OCI-M1 (cell line): Measurements from ENCODE around the gene BPTF.
"Not testable (repeated sequence)": the region's sequence is repeated elsewhere in the genome, so short reads cannot be mapped to it uniquely, and the experiment has no call there.

Experiments
- DNase-seq: peaks from one replicate; lab custom pipeline; 2025; lab: John Stamatoyannopoulos, UW

Gene BPTF

DNA sequence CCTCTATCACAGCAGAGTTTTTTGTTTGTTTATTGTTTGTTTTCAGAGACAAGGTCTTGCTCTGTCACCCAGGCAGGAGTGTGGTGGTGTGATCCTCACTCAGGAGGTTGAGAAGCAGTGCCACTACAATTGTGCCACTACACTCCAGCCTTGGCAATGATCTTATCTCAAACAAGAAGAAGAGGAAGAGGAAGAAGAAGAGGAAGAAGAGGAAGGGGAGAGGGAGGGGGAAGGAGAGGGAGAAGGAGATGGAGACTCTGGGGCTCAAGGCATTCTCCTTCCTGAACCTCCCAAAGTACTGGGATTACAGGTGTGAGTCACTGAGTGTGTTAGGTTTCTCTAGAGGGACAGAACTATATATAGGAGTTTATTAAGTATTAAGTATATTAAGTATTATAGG is 188.1 kb downstream of the BPTF start:
- DNase-seq: no peak

DNA sequence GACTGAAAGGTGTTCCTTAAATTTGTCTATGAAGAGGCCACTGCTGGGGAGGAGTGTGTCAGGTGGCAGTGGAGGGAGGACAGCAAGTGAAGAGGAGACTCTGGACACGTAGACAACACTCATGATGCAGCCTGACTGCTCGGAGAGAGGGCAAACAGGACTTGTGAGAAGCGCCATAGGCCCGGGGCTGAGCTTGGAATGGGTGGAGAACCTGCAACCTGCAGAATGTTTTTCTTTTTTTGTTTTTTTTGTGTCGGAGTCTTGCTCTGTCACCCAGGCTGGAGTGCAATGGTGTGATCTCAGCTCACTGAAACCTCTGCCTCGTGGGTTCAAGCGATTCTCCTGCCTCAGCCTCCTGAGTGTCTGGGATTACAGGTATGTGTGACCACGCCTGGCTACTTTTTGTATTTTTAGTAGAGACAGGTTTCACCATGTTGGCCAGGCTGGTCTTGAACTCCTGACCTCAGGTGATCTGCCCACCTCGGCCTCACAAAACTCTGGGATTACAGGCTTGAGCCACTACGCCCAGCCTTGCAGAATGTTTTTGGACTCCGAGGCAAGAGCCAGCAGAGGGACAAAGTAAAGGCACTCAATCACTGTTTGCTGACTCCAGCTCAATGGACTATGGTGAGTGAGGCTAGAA is 189.9 kb downstream of the BPTF start:
- DNase-seq: no peak

DNA sequence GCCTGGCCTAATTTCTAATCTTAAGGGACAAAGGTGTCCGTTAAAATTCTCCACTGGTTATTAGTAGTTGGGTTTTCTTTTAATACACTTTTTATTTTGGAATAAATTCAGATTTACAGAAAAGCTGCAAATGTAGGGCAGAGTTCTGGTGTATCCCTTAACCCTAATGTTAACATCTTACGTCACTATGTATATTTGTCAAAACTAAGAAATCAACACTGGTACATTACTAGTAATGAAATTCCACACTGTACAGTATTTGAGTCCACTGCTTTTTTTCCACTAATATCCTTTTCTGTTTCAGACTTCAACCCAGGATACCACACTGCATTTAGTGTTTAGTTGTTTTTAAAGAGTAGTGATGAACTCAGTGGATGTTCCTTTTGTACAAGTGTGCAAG is 191.5 kb downstream of the BPTF start:
- DNase-seq: no peak

DNA sequence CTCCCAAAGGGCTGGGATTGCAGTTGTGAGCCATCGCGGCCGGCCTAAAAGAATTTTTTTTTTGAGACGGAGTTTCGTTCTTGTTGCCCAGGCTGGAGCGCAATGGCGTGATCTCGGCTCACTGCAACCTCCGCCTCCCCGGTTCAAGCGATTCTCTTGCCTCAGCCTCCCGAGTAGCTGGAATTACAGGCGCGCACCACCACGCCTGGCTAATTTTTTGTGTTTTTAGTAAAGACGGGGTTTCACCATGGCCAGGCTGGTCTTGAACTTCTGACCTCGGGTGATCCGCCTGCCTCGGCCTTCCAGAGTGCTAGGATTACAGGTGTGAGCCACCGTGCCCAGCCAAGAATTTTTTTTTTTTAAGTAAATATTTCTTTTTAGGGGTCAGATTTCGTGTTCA is 193.2 kb downstream of the BPTF start:
- DNase-seq: not testable (repeated sequence)

DNA sequence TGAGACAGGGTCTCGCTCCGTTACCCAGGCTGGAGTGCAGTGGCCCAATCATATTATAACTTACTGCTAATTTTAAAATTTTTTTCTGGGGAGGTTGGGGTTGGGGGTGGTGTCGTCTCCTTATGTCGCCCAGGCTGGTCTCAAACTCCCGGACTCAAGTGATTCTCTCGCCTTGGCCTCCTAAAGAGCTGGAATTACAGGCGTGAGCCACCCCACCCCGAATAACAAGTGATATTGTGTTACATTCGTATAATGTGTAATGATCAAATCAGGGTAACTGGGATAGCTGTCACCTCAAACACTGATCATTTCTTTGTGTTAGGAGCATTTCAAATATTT is 194.0 kb downstream of the BPTF start:
- no peak for DNase-seq

DNA sequence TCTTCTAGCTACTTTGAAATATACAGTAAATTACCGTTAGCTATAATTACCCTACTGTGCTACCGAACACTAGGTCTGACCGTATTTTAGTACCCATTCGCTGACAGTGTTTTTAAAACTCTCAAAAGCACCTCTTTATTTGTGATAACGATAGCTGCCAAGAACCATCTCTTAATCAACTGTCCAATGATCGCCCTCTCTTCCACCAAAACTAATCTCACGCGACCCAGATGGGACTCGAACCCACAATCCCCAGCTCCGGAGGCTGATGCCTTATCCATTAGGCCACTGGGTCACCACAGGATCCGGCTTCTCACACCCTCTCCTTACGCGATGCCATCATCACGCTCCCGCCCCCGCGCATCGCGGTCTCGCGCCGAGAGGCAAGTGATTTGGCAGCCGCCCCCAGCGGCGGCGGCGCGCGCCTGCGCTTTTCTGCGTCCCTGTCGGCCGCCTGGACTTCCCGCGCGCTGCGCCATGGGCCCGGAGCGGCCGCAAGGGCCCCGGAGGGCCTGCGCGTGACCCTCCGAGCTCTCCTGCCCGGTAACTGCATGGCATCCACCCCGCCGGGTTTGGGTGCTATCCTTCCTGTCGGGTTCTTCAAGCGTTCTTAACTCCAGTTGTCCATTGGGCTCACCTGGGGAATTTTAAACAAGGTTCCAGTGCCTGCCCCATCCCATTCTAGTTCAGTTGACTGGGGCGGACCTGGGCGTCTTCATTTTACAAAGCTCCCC is 194.5 kb downstream of the BPTF start:
- peak; percentile 99 for DNase-seq

DNA sequence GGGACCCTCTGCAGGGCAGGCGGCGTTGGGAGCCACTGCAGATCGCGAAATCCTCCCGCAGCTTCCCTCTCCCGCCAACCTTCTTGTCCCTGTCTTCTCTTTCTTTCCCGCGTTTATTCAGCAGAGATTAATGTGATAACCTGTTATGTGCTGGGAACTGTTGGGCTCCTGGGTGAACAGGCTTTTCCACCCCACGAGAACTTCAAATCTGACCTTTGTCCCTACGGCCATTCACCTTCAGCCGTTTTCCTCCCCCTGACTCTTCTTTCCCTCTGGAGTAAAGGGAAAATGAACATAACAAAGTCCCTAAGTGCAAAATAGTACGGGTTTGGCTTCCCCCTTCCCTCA is 195.1 kb downstream of the BPTF start:
- DNase-seq: no peak

DNA sequence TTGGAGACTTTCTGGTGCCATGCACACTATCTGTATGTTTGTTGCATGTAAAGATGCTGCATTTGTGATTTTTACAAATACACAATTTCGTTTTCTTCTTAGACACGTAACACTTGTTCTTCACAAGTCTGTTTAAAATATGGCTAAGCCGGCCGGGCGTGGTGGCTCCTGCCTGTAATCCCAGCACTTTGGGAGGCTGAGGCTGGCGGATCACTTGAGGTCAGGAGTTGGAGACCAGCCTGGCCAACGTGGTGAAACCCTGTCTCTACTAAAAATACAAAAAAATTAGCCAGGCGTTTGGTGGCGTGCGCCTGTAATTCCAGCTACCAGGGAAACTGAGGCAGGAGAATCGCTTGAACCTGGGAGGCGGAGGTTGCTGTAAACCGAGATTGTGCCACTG is 195.5 kb downstream of the BPTF start:
- DNase-seq: not testable (repeated sequence)

DNA sequence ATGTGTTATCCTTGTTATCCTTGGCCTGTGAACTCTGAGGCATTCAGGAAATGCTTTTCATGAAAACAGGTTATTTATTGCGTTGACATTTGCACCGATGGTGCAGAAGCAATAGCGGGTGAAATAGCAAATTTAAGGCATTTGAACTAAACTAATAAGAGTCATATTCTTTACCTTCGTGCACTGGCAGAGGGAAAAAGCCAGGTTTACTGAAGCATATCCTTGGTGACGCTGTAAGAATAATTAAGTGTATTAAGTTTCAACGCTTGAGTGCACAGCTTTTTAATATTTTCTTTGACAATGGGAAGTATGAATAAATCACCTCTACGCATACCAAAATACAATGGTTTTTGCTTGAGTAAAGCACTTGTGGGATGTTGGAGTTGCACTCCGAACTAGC is 196.7 kb downstream of the BPTF start:
- DNase-seq: no peak

DNA sequence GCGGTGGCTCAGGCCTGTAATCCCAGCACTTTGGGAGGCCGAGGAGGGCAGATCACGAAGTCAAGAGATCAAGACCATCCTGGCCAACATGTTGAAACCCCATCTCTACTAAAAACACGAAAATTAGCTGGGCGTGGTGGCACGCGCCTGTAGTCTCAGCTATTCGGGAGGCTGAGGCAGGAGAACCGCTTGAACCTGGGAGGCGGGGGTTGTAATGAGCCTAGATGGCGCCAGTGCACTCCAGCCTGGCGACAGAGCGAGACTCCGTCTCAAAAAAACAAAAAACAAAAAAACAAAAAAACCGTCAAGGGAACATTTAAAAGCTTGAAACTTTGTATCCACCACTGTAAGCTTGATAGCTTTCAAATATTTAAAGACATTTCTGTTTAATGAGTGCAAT is 197.2 kb downstream of the BPTF start:
- DNase-seq: not testable (repeated sequence)

DNA sequence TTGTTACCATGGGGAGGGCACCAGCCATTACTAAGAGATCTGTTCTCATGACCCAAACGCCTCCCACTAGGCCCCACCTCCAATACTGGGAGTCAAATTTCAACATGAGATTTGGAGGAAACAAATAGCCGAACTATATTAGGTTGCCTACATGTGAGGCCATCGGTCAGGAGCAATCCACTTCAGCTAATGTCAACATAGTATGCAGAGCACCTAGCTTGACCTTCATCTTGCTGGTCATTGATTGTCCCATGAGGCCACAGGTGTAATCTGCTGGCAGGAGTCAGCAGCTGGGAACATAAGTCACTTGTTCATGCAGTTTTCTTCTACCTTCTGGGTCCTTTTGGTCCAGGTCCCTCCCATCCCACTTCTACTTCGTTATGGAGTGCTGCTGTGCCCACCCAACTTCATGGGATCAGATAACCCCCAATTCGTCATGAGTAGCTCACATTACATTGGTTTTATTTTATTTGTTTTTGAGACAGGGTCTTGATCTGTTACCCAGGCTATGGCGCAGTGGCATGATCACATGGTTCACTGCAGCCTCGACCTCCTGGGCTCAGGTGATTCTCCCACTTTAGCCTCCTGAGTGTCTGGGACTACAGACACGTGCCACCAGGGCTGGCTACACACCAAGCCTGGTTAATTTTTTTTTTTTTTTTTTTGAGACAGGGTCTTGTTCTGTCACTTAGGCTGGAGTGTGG is 204.4 kb downstream of the BPTF start:
- DNase-seq: peak; percentile 59
